Body of pancreas (tissue), 4 donors: ENCODE measurements around the gene TBC1D4. TPM values are rescaled to one million over a fixed set of nuclear protein-coding genes. Genes with fewer than 3 reads are reported as not detected.

Experiments
- ATAC-seq: fragments of 150-250 bp; one replicate; pipeline ENCODE4 v1.9.1; 2016
- DNase-seq, 4 donors: peaks; one replicate each; pipeline ENCODE4 v3.0.0-alpha.2; 2019
- H3K27ac ChIP-seq, 4 donors: fragments of 200-600 bp; sonication (generic); 1 replicate in 3 of 4; 2 replicates in 1 of 4; pipeline versions ENCODE4 v1.5.1 to v1.6.1; 2016 to 2019; ENCODE audit warnings: mild to moderate bottlenecking in 1 of 4, mixed read lengths in 1 of 4, moderate library complexity in 1 of 4
- H3K27me3 ChIP-seq, 2 donors: fragments of 200-600 bp; sonication (generic); one replicate each; pipeline ENCODE4 v1.6.0; 2016; ENCODE audit warnings: mild to moderate bottlenecking in 1 of 2
- H3K36me3 ChIP-seq, 2 donors: fragments of 200-600 bp; sonication (generic); replicated peaks in 1 of 2; 2 replicates each; pipeline ENCODE4 v1.5.1; 2016; ENCODE audit warnings: low read depth in 2 of 2; ENCODE audit not compliant: insufficient read depth in 1 of 2
- H3K4me1 ChIP-seq: fragments of 200-600 bp; sonication (generic); one replicate; pipeline ENCODE4 v1.6.0; 2016
- H3K4me3 ChIP-seq, 2 donors: fragments of 200-600 bp; sonication (generic); 1 replicate in 1 of 2; 2 replicates in 1 of 2; pipeline ENCODE4 v1.5.1; 2016 to 2019
- H3K9me3 ChIP-seq, 3 donors: fragments of 200-600 bp; sonication (generic); 1 replicate in 2 of 3; 2 replicates in 1 of 3; pipeline ENCODE4 v1.5.1; 2016
- POLR2A ChIP-seq, 3 donors: fragments of 450-650 bp; IDR thresholded peaks; one replicate each; pipeline ENCODE4 v1.6.1; 2016; ENCODE audit warnings: antibody characterized with exemption in 3 of 3, mild to moderate bottlenecking in 2 of 3
- WGBS, 2 donors: methylation state at CpG; one replicate each; pipeline ENCODE4 v1.1.5; 2017; 5-methylcytosine and 5-hydroxymethylcytosine counted together
- intact Hi-C: fragments of 100-400 bp; cut with DNase I; formaldehyde crosslinking; loops from one replicate; pipeline ENCODE4 v1.15.1; 2023
- total RNA-seq, 2 donors: library from RNA; depleted of rRNA; stranded (reverse); fragments of >200 nt; gene quantifications; one replicate each; pipeline ENCODE4 v1.1.0, GENCODE V29; 2016
- TF ChIP-seq, protein P1 (sequence below), 7 experiments: fragments of 450-650 bp in 4 of 7; fragments of 200-600 bp in 3 of 7; sonication (generic) in 3 of 7; IDR thresholded peaks; one replicate each; pipeline ENCODE4 v1.5.1; 2016 to 2019; ENCODE audit warnings: antibody characterized with exemption in 7 of 7

The TBC1D4 gene
- total RNA-seq, 2 donors from 2014 or later = 28.3 to 29.7 TPM

DNA sequence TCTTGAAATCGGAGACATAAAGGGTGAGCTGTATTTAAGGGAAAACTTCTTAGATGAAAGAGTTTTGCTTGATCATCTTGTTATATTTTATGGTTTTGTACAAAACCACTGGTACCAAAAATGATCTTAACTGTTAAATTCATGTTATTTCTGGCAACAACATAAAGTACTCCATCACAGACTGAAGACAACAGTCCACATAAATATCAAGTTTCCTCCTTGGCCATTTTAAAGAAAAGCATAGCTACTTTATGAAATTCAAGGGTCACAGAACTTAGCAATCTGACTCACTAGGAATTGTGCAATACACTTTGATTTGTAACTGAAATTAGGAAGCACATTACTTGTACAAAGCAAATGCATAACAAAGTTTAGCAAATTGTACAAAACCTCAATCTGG is 66.3 kb downstream of the TBC1D4 start:
- no peak for TF ChIP-seq POLR2A (IDR thresholded peaks at IDR 0.05)
- TF ChIP-seq, protein P1, sequence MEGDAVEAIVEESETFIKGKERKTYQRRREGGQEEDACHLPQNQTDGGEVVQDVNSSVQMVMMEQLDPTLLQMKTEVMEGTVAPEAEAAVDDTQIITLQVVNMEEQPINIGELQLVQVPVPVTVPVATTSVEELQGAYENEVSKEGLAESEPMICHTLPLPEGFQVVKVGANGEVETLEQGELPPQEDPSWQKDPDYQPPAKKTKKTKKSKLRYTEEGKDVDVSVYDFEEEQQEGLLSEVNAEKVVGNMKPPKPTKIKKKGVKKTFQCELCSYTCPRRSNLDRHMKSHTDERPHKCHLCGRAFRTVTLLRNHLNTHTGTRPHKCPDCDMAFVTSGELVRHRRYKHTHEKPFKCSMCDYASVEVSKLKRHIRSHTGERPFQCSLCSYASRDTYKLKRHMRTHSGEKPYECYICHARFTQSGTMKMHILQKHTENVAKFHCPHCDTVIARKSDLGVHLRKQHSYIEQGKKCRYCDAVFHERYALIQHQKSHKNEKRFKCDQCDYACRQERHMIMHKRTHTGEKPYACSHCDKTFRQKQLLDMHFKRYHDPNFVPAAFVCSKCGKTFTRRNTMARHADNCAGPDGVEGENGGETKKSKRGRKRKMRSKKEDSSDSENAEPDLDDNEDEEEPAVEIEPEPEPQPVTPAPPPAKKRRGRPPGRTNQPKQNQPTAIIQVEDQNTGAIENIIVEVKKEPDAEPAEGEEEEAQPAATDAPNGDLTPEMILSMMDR (IDR thresholded peaks at IDR 0.05) = no peak
- Histone ChIP-seq H3K27ac (peak overlapping the region in 1 of 4 donors; percentile 17), H3K4me1 (peaks cover 49% of the 10 kb centered on the region), H3K9me3 (no peaks in the 10 kb centered on the region), H3K27me3 (no peaks in the 10 kb centered on the region), H3K36me3 (no peaks in the 10 kb centered on the region), H3K4me3 (no peak overlapping the region)
- ATAC-seq = no peak
- intact Hi-C loops = no loop called here
- no peak for DNase-seq
- 93% methylated on average over 1 of the region's 1 CpG for WGBS, 2 donors

DNA sequence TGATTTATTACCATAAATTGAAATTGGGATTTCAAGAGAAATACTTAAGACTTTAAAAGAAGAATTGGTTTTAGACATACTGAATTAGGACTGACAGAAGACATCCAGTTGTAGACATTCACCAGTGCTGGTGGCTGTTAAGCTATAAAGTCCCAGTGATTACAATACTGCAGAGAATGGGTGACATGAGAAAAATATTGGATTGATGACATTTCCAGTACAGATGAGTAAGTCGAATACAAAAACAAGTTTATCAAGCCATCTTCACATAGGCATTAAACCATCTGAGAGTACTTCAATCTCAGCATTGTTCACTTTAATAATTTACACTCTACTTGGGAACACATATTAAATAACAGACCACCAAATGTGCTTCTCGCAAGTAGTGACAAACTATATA is 66.8 kb downstream of the TBC1D4 start:
- Histone ChIP-seq H3K27me3 (no peaks in the 10 kb centered on the region), H3K27ac (peak overlapping the region in 1 of 4 donors; percentile 11), H3K36me3 (no peaks in the 10 kb centered on the region), H3K4me1 (peaks cover 49% of the 10 kb centered on the region), H3K9me3 (no peaks in the 10 kb centered on the region), H3K4me3 (no peak overlapping the region)
- intact Hi-C loops = no loop called here
- no peak for ATAC-seq
- TF ChIP-seq, protein P1 (IDR thresholded peaks at IDR 0.05) = no peak
- DNase-seq = no peak
- WGBS, 2 donors = 88 to 90% methylated on average over 2 of the region's 2 CpGs

DNA sequence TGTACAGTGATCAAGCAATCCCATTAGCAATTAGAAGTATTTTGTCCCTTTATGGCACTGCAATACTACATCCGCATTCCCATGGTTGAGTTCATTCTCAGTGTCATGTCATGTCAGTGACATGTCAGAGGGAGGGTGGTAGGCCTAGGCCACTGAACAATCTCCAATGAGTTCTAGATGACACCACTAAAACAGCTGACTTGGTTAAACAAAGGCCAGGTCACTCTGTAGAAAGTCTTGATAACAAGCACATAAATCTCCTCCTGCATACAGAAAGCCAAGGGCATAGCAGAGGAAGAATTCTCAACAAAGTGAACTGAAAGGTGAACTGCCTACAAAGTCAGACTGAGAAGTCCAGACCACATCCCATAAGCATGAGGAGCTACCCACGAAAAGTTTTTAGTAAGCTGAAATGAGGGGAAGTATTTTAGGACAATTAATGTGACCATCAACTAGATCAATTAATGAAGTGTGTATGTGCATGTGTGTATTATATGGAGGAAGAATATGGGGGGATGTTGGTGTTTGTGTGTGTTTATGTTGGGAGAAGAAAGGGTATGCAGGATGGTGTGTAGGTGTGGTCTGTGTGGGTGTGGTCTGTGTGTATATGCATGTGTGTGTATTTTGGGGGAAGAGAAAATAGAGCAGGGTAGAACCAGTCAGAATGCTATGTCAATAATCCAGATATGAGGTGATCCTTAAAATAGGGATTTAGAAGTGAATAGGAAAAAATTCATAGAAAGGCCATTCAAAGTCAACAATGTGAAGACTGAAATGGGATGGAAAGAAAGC is 67.7 kb downstream of the TBC1D4 start:
- ATAC-seq (no peak), DNase-seq (no peak)
- H3K9me3 ChIP-seq = no peaks in the 10 kb centered on the region
- H3K27me3 ChIP-seq = no peaks in the 10 kb centered on the region
- H3K4me1 ChIP-seq = peaks cover 44% of the 10 kb centered on the region
- H3K27ac ChIP-seq = no peak overlapping the region
- H3K36me3 ChIP-seq = no peaks in the 10 kb centered on the region
- intact Hi-C loops = no loop called here
- TF ChIP-seq, protein P1 (IDR thresholded peaks at IDR 0.05) = no peak
- TF ChIP-seq POLR2A (IDR thresholded peaks at IDR 0.05) = no peak
- H3K4me3 ChIP-seq = no peak overlapping the region
- 80 to 85% methylated on average over 2 of the region's 2 CpGs for WGBS, 2 donors

DNA sequence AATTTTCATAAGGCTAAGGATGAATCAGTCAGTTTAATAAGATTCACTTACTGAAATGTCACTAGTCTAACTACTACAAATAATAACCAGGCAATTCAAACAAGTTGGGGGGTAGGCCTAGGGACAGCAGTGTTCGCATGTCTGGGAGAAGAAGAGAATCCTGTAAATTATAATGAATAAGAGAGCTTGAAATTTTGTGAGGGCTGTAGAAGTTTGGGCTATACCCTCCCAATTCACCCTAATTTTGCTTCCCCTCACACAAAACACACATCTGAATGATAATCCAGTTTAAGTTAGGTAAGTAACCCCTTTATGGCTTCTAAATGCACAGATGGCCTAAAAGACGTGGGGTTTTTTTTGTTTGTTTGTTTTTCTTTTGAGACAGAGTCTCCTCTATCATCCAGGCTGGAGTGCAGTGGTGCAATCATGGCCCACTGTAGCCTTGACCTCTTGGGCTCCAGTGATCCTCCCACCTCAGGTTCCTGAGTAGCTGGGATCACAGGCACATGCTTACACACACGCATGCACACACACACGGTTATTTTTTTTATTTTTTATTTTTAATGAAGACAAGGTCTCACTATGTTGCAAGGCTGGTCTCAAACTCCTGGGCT is 69.9 kb downstream of the TBC1D4 start:
- 76 to 77% methylated on average over 4 of the region's 4 CpGs for WGBS, 2 donors
- intact Hi-C loops = no loop called here
- TF ChIP-seq, protein P1 (IDR thresholded peaks at IDR 0.05) = no peak
- no peak for TF ChIP-seq POLR2A (IDR thresholded peaks at IDR 0.05)
- H3K36me3 ChIP-seq = no peaks in the 10 kb centered on the region
- no peak overlapping the region for H3K27ac ChIP-seq
- H3K4me3 ChIP-seq = no peak overlapping the region
- no peak for DNase-seq
- no peaks in the 10 kb centered on the region for H3K27me3 ChIP-seq
- H3K4me1 ChIP-seq = peaks cover 24% of the 10 kb centered on the region
- no peak for ATAC-seq
- H3K9me3 ChIP-seq = no peaks in the 10 kb centered on the region
